NB4 (cell line): ENCODE measurements around the gene SLC51B.

ENCODE experiments used
- POLR2A ChIP-seq: IDR thresholded peaks from 2 replicates; pipeline ENCODE4 v1.6.1; 2011; ENCODE audit warnings: mild to moderate bottlenecking; ENCODE audit not compliant: insufficient read length; ENCODE audit errors: extremely low read depth
- TF ChIP-seq, protein P1 (sequence below): IDR thresholded peaks from 2 replicates; pipeline ENCODE4 v1.6.1; 2011; ENCODE audit warnings: low read depth, low read length
- TF ChIP-seq, protein P2 (sequence below): IDR thresholded peaks from one replicate; pipeline ENCODE4 v1.5.1; 2012; ENCODE audit warnings: low read depth, low read length

DNA sequence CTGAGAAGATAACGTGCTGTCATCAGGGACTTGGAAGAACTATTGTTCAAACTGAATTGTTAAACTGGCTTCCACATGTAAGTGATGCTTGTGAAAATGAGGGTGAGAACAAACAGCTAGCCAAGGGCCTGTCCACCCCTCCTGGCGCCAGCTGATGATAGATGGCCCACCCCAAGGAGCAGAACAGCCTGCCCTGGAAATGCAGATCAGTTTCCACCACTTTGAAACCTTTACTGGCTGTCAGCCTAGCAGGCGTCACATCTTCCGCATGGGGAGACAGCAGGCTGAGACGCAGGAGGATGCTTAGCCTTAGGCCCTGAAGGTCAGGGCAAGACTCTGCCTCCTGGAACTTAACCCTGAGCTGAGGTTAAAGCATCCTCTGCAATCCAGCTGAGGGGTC is 6.4 kb upstream of the SLC51B start:
- TF ChIP-seq POLR2A, result no peak
- TF ChIP-seq, protein P1, sequence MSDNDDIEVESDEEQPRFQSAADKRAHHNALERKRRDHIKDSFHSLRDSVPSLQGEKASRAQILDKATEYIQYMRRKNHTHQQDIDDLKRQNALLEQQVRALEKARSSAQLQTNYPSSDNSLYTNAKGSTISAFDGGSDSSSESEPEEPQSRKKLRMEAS, result no peak
- TF ChIP-seq, protein P2, sequence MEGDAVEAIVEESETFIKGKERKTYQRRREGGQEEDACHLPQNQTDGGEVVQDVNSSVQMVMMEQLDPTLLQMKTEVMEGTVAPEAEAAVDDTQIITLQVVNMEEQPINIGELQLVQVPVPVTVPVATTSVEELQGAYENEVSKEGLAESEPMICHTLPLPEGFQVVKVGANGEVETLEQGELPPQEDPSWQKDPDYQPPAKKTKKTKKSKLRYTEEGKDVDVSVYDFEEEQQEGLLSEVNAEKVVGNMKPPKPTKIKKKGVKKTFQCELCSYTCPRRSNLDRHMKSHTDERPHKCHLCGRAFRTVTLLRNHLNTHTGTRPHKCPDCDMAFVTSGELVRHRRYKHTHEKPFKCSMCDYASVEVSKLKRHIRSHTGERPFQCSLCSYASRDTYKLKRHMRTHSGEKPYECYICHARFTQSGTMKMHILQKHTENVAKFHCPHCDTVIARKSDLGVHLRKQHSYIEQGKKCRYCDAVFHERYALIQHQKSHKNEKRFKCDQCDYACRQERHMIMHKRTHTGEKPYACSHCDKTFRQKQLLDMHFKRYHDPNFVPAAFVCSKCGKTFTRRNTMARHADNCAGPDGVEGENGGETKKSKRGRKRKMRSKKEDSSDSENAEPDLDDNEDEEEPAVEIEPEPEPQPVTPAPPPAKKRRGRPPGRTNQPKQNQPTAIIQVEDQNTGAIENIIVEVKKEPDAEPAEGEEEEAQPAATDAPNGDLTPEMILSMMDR, result no peak
